Loucy (cell line): ENCODE results near the gene HOPX.

Source experiments
- CTCF ChIP-seq: fragments of 200-600 bp; sonication (generic); conservative IDR thresholded peaks from 2 replicates; pipeline ENCODE4 v1.5.1; 2014; ENCODE audit warnings: mild to moderate bottlenecking, antibody characterized with exemption, low read length
- EZH2phosphoT487 ChIP-seq: fragments of 200-600 bp; IDR thresholded peaks from 2 replicates; pipeline ENCODE4 v1.6.1; 2018; ENCODE audit warnings: antibody characterized with exemption, mild to moderate bottlenecking, moderate library complexity, borderline replicate concordance

DNA sequence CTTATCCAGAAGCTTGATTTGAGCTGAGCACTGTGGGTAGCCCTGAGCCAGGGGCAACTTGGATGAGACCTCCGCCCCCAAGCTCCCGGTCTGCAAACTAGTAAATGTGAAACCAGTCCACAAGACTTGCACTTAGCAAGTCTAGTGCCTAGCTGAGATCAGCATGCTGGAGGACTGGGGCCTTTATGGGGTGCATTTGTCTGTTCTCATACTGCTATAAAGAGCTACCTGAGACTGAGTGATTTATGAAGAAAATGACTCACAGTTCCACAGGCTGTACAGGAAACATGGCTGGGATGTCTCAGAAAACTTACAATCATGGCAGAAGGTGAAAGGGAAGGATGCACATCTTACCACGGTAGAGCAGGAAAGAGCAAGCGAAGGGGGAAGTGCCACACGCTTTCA lies 42.1 kb upstream of the HOPX start:
- no peak for TF ChIP-seq CTCF
- no peak for TF ChIP-seq EZH2phosphoT487
